SJCRH30 (cell line): ENCODE data around the gene MEGF9. TPM values are rescaled to one million over a fixed set of nuclear protein-coding genes. Genes with fewer than 3 reads are reported as not detected.
"Not testable (repeated sequence)": the region's sequence is repeated elsewhere in the genome, so short reads cannot be mapped to it uniquely, and the experiment has no call there.

ENCODE experiments used
- DNase-seq, 2 experiments: peaks; one replicate each; pipeline ENCODE4 v3.0.0-alpha.2; 2015 to 2020
- H3K27ac ChIP-seq: fragments of 250-450 bp; sonication (Bioruptor Pico); 2 replicates; pipeline ENCODE4 v1.5.1; 2020; ENCODE audit warnings: mild to moderate bottlenecking, moderate library complexity
- H3K27me3 ChIP-seq: fragments of 250-450 bp; sonication (Bioruptor Pico); 2 replicates; pipeline ENCODE4 v1.5.1; 2020; ENCODE audit warnings: mild to moderate bottlenecking, moderate library complexity
- H3K36me3 ChIP-seq: fragments of 250-450 bp; sonication (Bioruptor Pico); 2 replicates; pipeline ENCODE4 v1.5.1; 2020; ENCODE audit warnings: mild to moderate bottlenecking, moderate library complexity
- H3K4me1 ChIP-seq: fragments of 250-450 bp; sonication (Bioruptor Pico); 2 replicates; pipeline ENCODE4 v1.5.1; 2020; ENCODE audit warnings: mild to moderate bottlenecking, moderate library complexity
- H3K4me3 ChIP-seq: fragments of 250-450 bp; sonication (Bioruptor Pico); 2 replicates; pipeline ENCODE4 v1.5.1; 2020; ENCODE audit warnings: mild to moderate bottlenecking, moderate library complexity
- H3K9me3 ChIP-seq: fragments of 250-450 bp; sonication (Bioruptor Pico); replicated peaks from 2 replicates; pipeline ENCODE4 v1.5.1; 2020; ENCODE audit warnings: mild to moderate bottlenecking, moderate library complexity
- total RNA-seq: library from RNA; depleted of rRNA; stranded (reverse); fragments of >200 nt; shearing (Covaris generic); gene quantifications from 2 replicates; pipeline ENCODE4 v1.2.3, GENCODE V29; 2014; rRNA removed

MEGF9 gene
- total RNA-seq, result 10.1 and 12.8 TPM in 2 replicates

DNA sequence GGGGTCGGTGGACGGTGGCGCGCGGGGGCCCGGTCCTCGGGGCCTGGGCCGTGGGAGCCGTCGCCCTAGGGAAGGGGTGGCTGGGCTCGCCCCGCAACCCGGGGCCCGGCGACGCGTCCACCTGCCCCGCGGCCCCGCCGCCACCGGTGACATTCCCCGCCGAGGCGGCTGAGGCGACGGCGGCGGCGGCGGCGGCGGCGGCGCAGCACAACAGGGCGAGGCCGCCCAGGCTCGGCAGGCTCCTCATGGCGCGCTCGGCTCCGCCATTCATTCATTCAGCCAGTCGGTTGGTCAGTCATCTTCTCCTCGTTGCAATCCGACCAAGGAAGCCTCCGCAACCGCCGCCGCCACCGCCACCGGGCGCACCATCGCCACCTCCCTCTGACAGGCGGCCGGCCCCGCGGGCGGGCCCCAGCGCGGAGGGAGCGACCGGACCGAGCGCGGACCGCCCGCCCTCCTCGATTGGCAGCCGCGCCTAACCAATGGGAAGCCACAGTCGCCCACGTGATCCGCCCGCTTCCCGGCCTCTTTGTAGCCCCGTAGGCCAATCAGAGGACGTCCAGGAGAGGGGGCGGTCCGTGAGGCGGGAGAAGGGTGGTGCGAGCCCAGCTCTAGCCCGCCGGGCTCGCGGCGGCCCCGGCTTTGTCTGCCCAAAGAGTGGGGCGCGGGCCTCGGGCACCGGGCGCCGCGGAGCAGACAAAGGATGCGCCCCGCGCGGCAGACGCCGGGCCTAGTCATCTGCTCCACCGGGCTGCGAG is at the start of gene MEGF9:
TSS of gene MEGF9 (minus strand) at position 383 of the 758 bp plus-strand sequence. CDS start at position 271, 112 bp downstream.
- Histone ChIP-seq H3K4me1 (peaks cover 25% of the 10 kb centered on the region), H3K36me3 (no peaks in the 10 kb centered on the region), H3K4me3 (peak within 1 kb of the TSS; percentile 79), H3K27ac (peak within 1 kb of the TSS; percentile 83), H3K27me3 (no peaks in the 10 kb centered on the region), H3K9me3 (no peaks in the 10 kb centered on the region)
- peak; percentile 99 for DNase-seq

GRCh38 chr9:120761006-120761405 is 46.7 kb upstream of the MEGF9 start:
- no peak for DNase-seq
- Histone ChIP-seq H3K36me3 (peaks cover 44% of the 10 kb centered on the region), H3K9me3 (no peaks in the 10 kb centered on the region), H3K4me3 (no peak overlapping the region), H3K27ac (no peak overlapping the region), H3K27me3 (no peaks in the 10 kb centered on the region), H3K4me1 (no peaks in the 10 kb centered on the region)

DNA sequence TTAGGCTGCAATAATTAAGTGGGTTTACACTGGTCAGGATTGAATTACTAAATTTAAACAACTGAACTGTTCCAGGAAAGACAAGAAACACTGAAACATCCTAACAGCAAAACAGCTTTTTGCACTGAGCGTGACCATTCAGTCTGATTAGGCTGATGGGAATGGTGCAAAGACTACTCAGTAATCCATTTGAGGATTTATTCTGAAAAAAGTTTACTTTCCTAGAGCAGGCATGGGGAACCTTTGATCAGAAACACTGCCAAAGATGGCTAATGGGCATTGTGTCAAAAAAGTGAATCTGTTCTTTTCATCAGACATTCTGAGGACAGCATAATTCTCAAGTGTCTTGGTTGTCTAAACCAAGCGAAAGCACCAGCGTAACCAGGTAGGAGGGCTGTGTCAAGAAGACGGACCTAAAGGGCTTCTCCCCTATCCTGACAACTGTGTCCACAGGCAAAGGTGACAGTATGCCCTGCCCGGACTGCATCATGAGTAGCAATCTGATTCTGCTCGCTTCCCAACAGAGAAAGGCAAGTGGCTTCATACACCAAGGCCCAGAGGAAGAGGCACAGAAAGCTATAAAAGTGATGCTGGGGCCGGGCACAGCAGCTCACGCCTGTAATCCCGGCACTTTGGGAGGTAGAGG is 45.6 kb upstream of the MEGF9 start:
- no peak for DNase-seq
- Histone ChIP-seq H3K4me3 (no peak overlapping the region), H3K36me3 (peaks cover 39% of the 10 kb centered on the region), H3K9me3 (no peaks in the 10 kb centered on the region), H3K4me1 (no peaks in the 10 kb centered on the region), H3K27ac (no peak overlapping the region), H3K27me3 (no peaks in the 10 kb centered on the region)

GRCh38 chr9:120758544-120758943 is 44.3 kb upstream of the MEGF9 start:
- no peaks in the 10 kb centered on the region for H3K4me1 ChIP-seq
- H3K27me3 ChIP-seq, result no peaks in the 10 kb centered on the region
- H3K27ac ChIP-seq, result no peak overlapping the region
- H3K9me3 ChIP-seq, result no peaks in the 10 kb centered on the region
- peaks cover 26% of the 10 kb centered on the region for H3K36me3 ChIP-seq
- DNase-seq, result no peak
- no peak overlapping the region for H3K4me3 ChIP-seq

- H3K36me3 ChIP-seq, result peaks cover 17% of the 10 kb centered on the region
- H3K27me3 ChIP-seq, result no peaks in the 10 kb centered on the region
- H3K9me3 ChIP-seq, result no peaks in the 10 kb centered on the region
- H3K27ac ChIP-seq, result no peak overlapping the region
- no peak overlapping the region for H3K4me3 ChIP-seq
- DNase-seq, result no peak
- H3K4me1 ChIP-seq, result no peaks in the 10 kb centered on the region
These were observed 43.0 kb upstream of the MEGF9 start for GRCh38 chr9:120757026-120757913.

- Histone ChIP-seq H3K4me3 (no peak overlapping the region), H3K27ac (no peak overlapping the region), H3K27me3 (no peaks in the 10 kb centered on the region), H3K4me1 (no peaks in the 10 kb centered on the region), H3K36me3 (peaks cover 16% of the 10 kb centered on the region; the same call in 1 of the 2 replicates), H3K9me3 (no peaks in the 10 kb centered on the region)
- no peak for DNase-seq
These were observed 42.3 kb upstream of the MEGF9 start for GRCh38 chr9:120756531-120756930.

DNA sequence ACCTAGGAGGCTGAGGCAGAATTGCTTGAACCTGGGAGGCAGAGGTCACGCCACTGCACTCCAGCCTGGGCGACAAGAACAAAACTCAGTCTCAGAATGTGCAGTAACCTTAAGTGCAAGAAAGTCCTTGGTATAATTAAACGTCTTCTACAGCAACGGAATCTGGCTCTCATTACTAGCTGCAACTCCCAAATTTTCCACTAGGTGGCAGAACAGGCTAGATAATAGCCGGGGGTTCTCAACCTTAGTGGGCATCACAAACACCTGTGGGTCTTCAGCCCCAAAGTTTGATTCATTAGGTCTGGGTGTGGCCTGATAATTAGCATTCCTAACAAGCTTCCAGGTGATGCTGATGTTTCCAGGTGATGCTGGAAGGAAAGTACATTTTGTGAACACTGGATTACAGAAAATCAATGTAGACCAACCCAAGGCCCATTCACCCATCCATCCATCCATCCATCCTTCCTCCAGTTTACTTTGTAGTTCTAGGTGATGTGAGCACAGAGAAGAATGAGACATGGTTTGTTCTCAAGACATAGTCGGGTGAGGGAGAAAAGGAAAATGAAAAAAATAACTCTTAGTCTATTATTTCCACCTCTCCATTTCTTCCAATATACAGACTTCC is 41.7 kb upstream of the MEGF9 start:
- Histone ChIP-seq H3K36me3 (peaks cover 10% of the 10 kb centered on the region; the same call in 1 of the 2 replicates), H3K4me1 (no peaks in the 10 kb centered on the region), H3K27ac (no peak overlapping the region), H3K4me3 (no peak overlapping the region), H3K27me3 (no peaks in the 10 kb centered on the region), H3K9me3 (no peaks in the 10 kb centered on the region)
- peak; percentile 39 to 87 for DNase-seq

GRCh38 chr9:120755044-120755443 is 40.8 kb upstream of the MEGF9 start:
- H3K27me3 ChIP-seq, result no peaks in the 10 kb centered on the region
- DNase-seq, result no peak
- peaks cover 6% of the 10 kb centered on the region; the same call in 1 of the 2 replicates for H3K36me3 ChIP-seq
- no peak overlapping the region for H3K4me3 ChIP-seq
- no peak overlapping the region for H3K27ac ChIP-seq
- no peaks in the 10 kb centered on the region for H3K4me1 ChIP-seq
- no peaks in the 10 kb centered on the region for H3K9me3 ChIP-seq

GRCh38 chr9:120750421-120750820 is 36.2 kb upstream of the MEGF9 start:
- no peaks in the 10 kb centered on the region for H3K36me3 ChIP-seq
- DNase-seq, result no peak

DNA sequence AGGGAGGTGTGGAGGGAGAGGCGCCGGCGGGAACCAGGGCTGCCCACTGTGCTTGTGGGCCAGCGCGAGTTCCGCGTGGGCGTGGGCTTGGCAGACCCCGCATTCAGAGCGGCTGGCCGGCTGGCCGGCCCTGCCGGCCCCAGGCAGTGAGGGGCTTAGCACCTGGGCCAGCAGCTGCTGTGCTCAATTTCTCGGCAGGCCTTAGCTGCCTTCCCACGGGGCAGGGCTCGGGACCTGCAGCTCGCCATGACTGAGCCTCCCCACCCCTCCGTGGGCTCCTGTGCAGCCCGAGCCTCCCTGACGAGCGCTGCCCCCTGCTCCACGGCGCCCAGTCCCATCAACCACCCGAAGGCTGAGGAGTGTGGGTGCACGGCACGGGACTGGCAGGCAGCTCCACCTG is 32.1 kb upstream of the MEGF9 start:
- not testable (repeated sequence) for H3K27ac ChIP-seq, H3K4me1 ChIP-seq, H3K27me3 ChIP-seq, H3K4me3 ChIP-seq, H3K9me3 ChIP-seq, DNase-seq, H3K36me3 ChIP-seq

More at GRCh38 chr9:120750421-120750820, 36.2 kb upstream of the MEGF9 start:
- Histone ChIP-seq H3K27me3 (no peaks in the 10 kb centered on the region), H3K27ac (no peak overlapping the region), H3K4me1 (no peaks in the 10 kb centered on the region), H3K9me3 (no peaks in the 10 kb centered on the region), H3K4me3 (no peak overlapping the region)

DNA sequence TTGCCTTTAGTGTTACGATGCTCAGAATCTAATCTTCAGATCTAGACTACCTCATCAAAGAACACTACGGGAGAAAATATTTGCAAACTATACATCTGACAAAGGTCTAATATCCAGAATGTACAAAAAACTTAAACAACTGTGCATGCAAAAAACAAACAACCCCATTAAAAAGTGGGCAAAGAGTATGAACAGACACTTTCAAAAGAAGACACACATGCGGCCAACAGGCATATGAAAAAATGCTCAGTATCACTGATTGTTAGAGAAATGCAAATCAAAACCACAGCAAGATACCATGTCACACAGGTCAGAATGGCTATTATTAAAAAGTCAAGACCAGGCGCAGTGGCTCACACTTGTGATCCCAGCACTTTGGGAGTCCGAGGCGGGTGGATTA is 31.0 kb upstream of the MEGF9 start:
- DNase-seq, result no peak
- Histone ChIP-seq H3K36me3 (no peaks in the 10 kb centered on the region), H3K4me3 (no peak overlapping the region), H3K4me1 (no peaks in the 10 kb centered on the region), H3K27ac (no peak overlapping the region), H3K9me3 (no peaks in the 10 kb centered on the region), H3K27me3 (no peaks in the 10 kb centered on the region)

DNA sequence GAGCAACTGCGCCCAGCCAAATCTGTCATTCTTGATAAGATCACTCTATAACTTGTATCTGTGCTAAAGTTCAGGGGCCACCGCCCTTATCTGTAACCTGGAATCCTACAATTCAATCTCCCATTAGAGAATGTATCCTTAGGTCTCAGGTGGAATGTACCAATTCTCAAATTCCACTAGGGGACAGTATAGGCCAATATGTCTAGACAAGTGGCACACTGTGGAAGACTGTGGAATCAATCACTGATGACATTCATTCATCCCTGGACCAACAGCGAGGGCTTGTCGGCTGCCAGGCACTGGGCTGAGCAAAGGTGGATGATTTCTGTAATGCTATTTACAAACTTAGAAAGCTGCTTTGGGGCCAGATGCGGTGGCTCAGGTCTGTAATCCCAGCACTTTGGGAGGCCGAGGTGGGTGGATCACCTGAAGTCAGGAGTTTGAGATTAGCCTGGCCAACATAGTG is 28.7 kb upstream of the MEGF9 start:
- Histone ChIP-seq H3K27me3 (no peaks in the 10 kb centered on the region), H3K4me3 (no peak overlapping the region), H3K27ac (no peak overlapping the region), H3K9me3 (no peaks in the 10 kb centered on the region), H3K36me3 (no peaks in the 10 kb centered on the region), H3K4me1 (no peaks in the 10 kb centered on the region)
- peak; percentile 41 to 74 for DNase-seq

DNA sequence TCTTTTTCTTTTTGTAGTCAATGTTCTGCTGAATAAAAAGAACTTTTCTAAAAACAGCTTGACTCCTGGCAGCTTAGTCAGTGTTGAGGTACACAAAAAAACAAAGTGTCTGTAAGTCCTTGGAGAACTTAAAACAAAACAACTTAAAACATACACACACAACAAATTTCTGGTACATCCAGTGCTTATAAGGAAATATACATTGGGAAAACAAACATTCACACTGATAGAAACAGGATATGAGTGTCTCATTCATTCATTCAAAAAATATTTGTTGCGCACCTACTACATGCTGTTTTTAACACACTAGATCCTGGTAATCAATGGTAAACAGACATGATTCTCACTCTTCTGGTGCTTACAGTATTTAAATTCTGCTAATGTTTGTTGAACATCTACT is 27.4 kb upstream of the MEGF9 start:
- no peaks in the 10 kb centered on the region for H3K4me1 ChIP-seq

DNA sequence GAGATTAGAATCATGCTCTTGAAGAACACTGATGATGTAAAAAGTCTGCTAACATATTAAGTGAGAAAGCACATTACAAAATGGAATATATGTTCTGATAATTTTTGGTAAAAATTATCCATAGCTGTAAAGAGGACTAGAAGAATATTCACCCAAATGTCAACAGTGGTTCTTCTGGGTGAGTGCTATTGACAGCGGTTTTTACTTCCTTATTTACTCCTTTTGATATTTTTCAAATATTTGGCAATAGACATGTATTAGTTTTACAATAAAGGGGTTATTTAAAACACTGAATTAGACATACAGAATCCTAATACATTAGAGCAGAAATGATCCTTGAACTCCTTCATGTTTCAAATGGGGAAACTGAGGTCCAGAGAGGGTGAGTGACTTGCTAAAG is 26.9 kb upstream of the MEGF9 start:
- no peaks in the 10 kb centered on the region for H3K4me1 ChIP-seq
- DNase-seq, result no peak
- H3K27me3 ChIP-seq, result no peaks in the 10 kb centered on the region
- no peaks in the 10 kb centered on the region for H3K9me3 ChIP-seq
- H3K27ac ChIP-seq, result no peak overlapping the region
- no peak overlapping the region for H3K4me3 ChIP-seq
- no peaks in the 10 kb centered on the region for H3K36me3 ChIP-seq

More for the DNA sequence above, 27.4 kb upstream of the MEGF9 start:
- Histone ChIP-seq H3K27me3 (no peaks in the 10 kb centered on the region), H3K36me3 (no peaks in the 10 kb centered on the region), H3K4me3 (no peak overlapping the region), H3K9me3 (no peaks in the 10 kb centered on the region), H3K27ac (no peak overlapping the region)
- no peak for DNase-seq
